ENCODE data around the gene NME7.
"Not testable (repeated sequence)": the region's sequence is repeated elsewhere in the genome, so short reads cannot be mapped to it uniquely, and the experiment has no call there.

GRCh38 chr1:169336947-169337715 lies 30.5 kb downstream of the NME7 start:
- TF ChIP-seq, protein P1, sequence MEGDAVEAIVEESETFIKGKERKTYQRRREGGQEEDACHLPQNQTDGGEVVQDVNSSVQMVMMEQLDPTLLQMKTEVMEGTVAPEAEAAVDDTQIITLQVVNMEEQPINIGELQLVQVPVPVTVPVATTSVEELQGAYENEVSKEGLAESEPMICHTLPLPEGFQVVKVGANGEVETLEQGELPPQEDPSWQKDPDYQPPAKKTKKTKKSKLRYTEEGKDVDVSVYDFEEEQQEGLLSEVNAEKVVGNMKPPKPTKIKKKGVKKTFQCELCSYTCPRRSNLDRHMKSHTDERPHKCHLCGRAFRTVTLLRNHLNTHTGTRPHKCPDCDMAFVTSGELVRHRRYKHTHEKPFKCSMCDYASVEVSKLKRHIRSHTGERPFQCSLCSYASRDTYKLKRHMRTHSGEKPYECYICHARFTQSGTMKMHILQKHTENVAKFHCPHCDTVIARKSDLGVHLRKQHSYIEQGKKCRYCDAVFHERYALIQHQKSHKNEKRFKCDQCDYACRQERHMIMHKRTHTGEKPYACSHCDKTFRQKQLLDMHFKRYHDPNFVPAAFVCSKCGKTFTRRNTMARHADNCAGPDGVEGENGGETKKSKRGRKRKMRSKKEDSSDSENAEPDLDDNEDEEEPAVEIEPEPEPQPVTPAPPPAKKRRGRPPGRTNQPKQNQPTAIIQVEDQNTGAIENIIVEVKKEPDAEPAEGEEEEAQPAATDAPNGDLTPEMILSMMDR (IDR thresholded peaks at IDR 0.05; ENCODE audit: low read depth, low read length) = not testable (repeated sequence)
- TF ChIP-seq EZH2phosphoT487 (IDR thresholded peaks at IDR 0.05; ENCODE audit: low read depth) = not testable (repeated sequence)

Data from OCI-LY3 (cell line).